ENCODE data around the gene NIF3L1.

The NIF3L1 gene

GRCh38 chr2:200939832-200940231 lies 50.7 kb downstream of the NIF3L1 start:
- DNase-seq (ENCODE audit: insufficient read length, low spot score) (no peak), FAIRE-seq (no peak)
- TF ChIP-seq, protein P1, sequence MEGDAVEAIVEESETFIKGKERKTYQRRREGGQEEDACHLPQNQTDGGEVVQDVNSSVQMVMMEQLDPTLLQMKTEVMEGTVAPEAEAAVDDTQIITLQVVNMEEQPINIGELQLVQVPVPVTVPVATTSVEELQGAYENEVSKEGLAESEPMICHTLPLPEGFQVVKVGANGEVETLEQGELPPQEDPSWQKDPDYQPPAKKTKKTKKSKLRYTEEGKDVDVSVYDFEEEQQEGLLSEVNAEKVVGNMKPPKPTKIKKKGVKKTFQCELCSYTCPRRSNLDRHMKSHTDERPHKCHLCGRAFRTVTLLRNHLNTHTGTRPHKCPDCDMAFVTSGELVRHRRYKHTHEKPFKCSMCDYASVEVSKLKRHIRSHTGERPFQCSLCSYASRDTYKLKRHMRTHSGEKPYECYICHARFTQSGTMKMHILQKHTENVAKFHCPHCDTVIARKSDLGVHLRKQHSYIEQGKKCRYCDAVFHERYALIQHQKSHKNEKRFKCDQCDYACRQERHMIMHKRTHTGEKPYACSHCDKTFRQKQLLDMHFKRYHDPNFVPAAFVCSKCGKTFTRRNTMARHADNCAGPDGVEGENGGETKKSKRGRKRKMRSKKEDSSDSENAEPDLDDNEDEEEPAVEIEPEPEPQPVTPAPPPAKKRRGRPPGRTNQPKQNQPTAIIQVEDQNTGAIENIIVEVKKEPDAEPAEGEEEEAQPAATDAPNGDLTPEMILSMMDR (IDR thresholded peaks at IDR 0.05; ENCODE audit: insufficient read depth, missing control alignments) = no peak

GRCh38 chr2:200943527-200944105 lies 54.4 kb downstream of the NIF3L1 start:
- no peak for DNase-seq (ENCODE audit: insufficient read length, low spot score)
- FAIRE-seq = no peak
- TF ChIP-seq, protein P1 (IDR thresholded peaks at IDR 0.05; ENCODE audit: insufficient read depth, missing control alignments) = no peak

- DNase-seq (ENCODE audit: insufficient read length, low spot score) (no peak), FAIRE-seq (no peak)
- TF ChIP-seq, protein P1 (IDR thresholded peaks at IDR 0.05; ENCODE audit: insufficient read depth, missing control alignments) = no peak
Observed at GRCh38 chr2:200944467-200945394, 55.6 kb downstream of the NIF3L1 start.

DNA sequence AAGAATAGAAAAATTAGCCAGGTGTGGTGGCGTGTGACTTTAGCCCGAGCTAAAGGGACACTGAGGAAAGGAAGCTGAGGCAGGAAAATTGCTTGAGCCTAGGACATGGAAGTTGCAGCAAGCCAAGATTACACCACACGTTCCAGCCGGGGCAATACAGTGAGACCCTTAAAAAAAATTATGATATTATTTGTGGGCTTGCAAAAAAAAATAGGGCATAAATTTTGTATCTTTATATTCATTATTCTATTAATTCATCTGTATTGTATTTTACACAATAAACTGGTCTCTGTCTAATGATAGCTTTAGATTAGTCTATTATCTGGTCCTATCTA lies 56.2 kb downstream of the NIF3L1 start:
- DNase-seq (ENCODE audit: insufficient read length, low spot score) (no peak), FAIRE-seq (no peak)
- TF ChIP-seq, protein P1 (IDR thresholded peaks at IDR 0.05; ENCODE audit: insufficient read depth, missing control alignments) = no peak

- DNase-seq (ENCODE audit: insufficient read length, low spot score) = no peak
- TF ChIP-seq, protein P1 (IDR thresholded peaks at IDR 0.05; ENCODE audit: insufficient read depth, missing control alignments) = no peak
- no peak for FAIRE-seq
Observed at GRCh38 chr2:200950378-200950777, 61.2 kb downstream of the NIF3L1 start.
